GM12891 (cell line): ENCODE data around the gene PLEKHG5.

ENCODE experiments used
- PAX5 ChIP-seq: IDR thresholded peaks from 2 replicates; pipeline ENCODE4 v1.6.1; 2011; ENCODE audit warnings: low read length, moderate library complexity, mild to moderate bottlenecking; ENCODE audit not compliant: insufficient read depth, severe bottlenecking
- POLR2A ChIP-seq: IDR thresholded peaks from 2 replicates; pipeline ENCODE4 v1.6.1; 2011; ENCODE audit warnings: low read depth, low read length, control low read depth
- POLR2AphosphoS5 ChIP-seq: IDR thresholded peaks from 2 replicates; pipeline ENCODE4 v1.6.1; 2011; ENCODE audit warnings: low read depth, low read length, control low read depth

GRCh38 chr1:6507037-6507428 lies 15.6 kb upstream of the PLEKHG5 start:
- TF ChIP-seq POLR2A: no peak
- TF ChIP-seq PAX5: no peak
- TF ChIP-seq POLR2AphosphoS5: no peak
